Hepatic stellate cell (primary cell): ENCODE results near the gene CD59.
"Not testable (repeated sequence)": the region's sequence is repeated elsewhere in the genome, so short reads cannot be mapped to it uniquely, and the experiment has no call there.

Experiments used
- DNase-seq: peaks from one replicate; pipeline ENCODE4 v3.0.0; 2011; ENCODE audit warnings: low spot score

Gene CD59

DNA sequence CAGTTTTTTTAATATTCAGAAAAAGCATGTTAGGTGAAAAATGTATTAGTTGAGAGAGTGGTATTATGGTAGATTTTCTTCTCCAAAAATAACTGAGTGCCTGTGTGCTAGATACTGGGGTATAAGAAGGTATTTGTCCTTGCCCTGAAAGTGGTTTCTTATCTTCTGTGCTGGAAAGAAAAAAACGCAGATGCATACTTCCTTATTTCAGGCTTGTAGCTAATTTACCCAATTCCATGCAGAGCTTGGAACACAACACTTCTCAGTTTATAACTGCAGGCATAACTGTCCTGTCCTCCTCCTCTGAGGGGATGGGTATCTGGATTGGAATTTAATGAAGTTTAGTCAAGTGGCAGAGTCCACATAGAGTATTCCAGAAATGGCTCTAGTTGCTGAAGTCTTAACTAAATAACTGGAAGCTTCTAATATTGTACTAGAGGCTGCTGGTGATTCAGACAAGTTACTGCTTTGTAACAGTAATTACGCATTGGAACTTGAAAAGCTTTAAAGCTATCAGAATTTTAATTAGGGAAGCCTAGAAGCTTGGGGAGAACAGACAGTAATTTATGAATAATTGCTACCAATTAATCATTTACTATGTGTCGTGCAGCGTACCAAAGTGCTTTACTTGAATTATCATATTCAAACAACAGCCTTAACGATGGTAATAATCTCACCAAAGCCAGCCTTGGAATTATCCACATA lies 22.9 kb downstream of the CD59 start:
- no peak for DNase-seq

DNA sequence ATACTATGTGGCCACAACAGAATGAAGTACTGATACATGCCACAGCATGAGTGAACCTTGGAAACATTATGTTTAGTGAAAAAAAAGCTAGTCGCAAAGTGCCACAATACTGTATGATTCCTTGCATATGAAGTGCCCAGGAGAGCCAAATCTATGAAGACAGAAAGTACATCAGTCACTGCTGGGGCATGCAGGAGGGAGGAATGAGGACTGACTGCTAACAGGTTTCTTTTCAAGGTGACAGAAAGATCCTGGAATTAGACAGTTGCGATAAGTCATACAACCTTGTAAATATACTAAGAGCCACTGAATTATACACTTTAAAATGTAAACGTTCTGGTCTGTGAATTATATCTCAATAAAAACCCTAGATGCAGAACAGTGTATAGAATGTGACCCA lies 23.8 kb downstream of the CD59 start:
- no peak for DNase-seq

DNA sequence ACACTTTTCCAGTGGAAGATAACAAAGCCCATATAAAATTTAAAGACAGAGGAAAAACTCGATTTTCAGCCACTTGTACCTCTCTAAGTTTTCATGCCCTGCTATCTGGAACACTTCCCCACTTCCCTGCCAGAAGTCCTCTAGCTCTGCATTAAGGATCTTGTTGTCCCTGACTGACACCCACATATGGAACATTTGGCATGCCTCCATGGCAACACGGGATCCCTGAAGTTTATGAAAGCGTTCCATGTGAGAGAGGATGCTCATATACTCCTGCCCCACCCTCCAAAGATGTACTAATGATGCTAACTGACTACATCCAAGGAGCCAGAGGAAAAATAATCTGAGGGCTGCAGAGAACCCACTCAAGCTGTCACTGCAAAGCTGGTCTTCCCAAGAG lies 26.8 kb downstream of the CD59 start:
- DNase-seq: no peak

DNA sequence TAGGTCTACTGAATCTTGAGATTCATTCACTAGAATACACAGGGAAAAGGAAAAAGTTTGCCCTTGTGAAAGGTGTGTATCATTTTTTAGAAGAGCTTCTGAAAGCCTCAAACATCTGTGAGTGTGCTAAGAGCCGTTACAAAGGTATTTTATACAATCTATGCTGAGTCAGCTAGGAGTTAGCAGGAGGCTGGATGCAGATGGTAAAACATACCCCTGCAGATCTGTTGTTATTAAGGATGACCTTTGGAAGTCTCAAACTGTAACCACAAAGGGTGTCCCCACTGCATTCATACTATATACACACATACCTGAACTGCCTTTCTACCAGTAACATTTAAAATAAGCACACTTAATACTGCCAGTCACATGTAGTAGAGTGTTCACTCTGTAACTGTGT lies 27.2 kb downstream of the CD59 start:
- DNase-seq: no peak

DNA sequence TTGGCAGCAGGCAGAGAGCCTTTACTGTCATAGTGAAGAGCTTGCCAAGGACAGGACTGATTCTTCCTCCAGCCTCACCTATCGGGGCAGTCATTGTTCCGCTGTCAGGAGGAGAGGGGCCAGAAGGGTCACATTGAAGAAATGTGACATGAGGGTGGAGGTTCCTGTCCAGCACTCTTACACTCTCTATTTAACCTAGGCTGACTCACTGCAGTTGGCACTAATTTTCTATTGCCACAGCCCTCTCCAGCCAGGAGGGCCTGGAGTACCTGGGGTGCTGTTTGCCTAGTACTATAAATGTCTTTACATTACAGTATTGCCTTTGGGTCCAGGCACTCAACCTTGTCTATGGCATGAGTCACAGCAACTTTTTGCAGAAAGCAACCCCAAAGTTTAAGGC lies 28.4 kb downstream of the CD59 start:
- not testable (repeated sequence) for DNase-seq

DNA sequence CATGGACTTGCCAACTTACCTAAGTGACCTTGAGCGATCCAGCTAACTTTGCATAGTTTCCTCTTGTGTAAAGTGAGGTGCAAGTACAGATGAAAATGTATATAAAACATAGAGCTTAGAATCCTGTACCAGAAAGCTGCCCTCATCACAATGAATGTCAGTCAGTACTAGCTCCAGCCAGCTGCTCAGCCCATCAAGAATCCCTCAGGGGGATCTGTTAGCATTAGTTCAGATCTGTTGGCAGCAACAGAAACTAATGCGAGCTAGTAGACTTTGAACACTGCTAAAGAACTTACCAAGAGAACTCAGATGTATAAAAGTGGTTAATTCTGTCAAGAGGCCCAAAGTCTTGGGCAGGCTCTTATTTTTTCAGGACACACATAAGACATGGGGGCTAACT lies 29.3 kb downstream of the CD59 start:
- DNase-seq: no peak

DNA sequence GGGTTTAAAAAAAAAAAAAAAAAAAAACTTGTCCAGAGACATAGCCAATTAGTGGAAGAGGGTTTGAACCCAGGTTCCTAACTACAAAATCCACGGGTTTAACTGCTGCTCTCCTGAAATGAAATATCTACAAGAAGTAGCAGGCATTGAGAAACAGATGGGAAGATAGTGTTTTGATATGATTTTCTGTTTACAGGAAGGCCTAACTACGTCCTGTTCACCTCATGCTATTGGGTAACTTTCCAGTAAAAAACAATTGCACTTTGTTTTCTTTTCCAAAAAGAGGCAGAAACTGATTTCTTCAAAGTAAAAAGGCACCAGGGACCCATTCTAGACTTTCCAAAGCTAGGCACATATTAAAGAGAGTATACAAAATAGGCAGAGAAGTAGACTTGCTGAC lies 29.7 kb downstream of the CD59 start:
- no peak for DNase-seq

DNA sequence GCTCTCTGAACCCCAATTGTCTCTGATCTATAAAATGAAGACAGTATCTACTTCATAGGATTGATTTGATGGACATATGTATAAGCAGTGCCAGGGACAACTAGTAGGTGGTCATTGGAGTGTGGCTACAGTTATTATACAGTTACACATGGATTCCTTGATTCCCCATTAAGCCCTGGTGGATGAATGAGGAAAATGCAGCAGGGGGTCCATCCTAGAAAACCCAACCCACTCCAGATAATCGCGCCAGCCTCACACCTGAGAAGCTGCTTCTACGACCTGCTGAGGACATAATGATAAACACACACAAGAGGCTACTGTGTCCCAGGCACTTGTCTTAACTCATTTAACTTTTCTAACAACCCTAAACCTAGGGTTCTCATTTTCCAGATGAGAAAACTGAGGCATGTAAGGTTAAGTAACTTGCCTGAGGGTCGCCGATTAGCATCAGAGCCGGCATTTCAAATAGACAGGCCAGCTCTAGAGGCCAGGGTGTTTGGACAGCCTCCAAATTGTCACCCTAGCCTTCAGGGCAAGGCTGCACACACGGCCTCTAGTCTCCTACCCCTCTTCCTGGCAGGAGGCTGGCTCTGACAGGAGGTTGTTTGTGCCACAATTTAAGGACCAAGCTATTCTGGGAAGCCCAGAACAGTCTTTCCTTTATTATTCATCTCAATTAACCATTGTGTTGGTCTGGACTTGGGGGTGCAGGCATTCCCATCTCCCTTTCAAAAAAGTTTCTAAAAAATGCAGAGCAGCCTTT lies 31.8 kb downstream of the CD59 start:
- no peak for DNase-seq

DNA sequence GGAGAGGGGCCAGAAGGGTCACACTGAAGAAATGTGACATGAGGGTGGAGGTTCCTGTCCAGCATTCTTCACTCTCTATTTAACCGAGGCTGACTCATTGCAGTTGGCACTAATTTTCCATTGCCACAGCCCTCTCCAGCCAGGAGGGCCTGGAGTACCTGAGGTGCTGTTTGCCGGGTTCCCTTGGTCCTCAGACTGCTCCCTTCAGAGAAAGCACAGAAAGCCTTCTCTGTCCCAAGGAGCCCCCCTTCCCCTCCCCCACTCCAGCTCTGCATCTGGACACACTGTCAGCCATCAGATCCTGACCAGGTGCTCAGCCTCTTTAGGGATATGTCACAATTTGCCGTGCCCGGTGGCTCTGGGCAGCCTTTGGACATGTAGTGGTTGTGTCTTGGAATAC lies 32.4 kb downstream of the CD59 start:
- no peak for DNase-seq

DNA sequence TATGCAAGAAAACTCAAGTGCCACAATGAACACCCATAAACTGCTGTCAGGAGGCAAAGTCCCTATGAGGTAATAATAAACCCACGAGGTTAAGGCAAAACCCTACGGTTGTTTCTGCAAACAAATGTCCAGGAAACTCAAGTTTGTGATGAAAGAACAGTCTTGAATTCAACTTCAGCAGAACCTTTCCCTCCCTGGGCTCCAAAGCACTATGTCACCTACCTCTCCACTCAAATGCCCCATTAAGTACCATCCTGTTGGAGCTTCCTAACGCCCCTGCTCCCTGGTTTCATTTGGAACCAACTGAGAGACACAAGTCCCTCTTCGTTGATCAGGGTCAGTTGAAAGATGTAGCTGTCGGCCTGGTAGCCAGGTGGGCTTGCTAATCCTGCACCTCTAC lies 33.0 kb downstream of the CD59 start:
- no peak for DNase-seq

DNA sequence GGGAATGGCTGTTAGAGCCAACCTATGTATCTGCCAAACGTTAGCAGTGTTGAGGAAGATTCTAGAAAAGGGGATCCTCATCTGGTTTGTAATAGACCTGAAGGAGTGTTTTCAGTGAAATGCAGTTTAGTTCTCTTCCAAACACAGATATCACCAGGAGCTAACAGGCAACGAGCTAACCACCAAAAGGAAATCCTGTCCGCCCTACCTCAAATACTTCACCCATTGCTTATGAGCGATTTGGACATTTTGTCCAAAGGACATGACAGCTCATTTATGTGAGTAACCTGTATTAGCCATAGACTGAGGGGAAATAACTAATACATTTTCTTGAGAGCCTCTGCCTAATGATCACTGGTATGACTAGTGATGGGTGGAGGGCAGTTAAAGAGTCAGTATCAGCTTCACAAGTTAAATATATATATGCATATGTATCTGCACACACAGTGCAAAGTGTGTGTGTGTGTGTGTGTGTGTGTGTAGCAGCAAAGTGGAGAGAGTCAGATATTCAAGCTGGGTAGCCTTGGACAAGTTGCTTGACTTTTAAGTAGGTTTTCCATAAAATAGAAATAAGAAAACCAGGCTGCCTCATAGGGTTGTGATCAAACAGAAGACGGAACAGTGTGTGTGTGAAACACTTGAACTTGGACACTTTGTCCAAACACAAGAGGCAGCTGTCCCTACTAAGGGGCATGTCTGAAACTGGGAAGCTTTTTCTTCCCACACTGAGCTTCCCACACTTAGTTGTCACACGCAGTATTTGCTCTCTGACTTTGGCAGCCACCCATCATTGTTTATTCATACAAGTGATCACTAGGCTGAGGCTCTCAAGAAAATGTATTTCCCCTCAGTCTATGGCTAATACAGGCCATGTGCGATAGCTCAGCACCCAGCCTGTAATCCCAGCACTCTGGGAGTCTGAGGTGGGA lies 34.7 kb downstream of the CD59 start:
- DNase-seq: no peak

DNA sequence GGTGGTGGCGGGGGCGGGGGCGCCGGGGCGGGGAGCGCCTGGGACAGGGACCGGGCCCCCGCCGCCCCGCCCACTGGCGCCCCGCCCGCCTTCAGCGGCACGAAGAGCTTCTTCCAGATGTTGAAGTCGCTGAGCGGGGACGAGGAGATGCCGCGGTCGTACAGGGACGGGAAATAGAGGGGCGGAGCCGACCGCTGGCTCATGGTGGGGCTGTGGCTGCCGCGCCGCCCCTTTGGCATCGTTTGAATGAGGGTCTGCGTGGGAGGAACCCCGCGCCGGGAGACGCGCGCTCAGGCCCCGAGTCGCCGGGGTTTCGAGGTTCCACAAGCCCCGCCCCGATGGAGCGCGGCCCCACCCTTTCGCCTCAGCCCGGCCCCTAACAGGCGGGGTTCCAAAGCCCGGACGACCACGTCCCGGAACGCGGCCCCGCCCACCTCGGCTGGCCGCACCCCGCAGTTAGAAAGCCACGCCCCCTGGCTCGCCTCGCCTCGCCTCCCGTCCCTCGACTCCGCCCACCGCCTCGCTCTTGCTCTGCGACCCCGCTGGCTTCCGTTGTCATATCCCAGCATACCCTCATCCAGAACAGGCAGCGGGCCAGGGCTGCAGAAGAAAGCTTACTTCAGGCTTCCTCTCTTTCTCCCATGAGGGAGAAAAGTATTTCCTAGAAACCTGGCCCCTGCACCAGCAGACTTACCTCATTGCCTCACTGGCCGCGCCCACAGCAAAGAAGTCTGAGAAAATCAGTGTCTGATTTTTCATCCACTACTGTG lies 35.5 kb downstream of the CD59 start, which contains the start of gene C11orf91:
C11orf91 (minus strand) TSS at position 325 of the 770 bp plus-strand sequence; CDS start at position 239, 86 bp downstream.
- DNase-seq: peak; percentile 73

DNA sequence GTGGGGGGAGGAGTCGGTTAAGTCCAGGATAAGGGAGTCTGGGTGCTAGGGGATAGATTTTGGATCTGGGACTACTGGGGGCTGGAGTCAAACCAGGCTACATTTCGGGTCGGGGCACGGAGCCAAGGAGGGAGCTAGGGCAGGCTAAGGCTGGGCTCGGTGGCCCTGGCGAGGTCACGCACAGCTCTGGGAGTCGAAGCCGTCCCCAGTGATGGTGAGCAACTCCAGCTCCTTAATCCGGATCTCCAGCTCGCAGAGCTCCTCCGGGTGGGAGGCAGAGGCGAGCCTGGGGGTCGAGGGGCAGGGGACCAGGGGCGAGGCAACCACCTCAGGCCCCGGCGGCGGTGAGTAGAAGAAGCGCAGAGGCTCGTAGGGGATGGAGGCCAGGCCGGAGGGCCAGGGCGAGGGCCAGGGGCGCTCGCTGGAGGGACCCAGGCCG lies 36.1 kb downstream of the CD59 start:
- no peak for DNase-seq

DNA sequence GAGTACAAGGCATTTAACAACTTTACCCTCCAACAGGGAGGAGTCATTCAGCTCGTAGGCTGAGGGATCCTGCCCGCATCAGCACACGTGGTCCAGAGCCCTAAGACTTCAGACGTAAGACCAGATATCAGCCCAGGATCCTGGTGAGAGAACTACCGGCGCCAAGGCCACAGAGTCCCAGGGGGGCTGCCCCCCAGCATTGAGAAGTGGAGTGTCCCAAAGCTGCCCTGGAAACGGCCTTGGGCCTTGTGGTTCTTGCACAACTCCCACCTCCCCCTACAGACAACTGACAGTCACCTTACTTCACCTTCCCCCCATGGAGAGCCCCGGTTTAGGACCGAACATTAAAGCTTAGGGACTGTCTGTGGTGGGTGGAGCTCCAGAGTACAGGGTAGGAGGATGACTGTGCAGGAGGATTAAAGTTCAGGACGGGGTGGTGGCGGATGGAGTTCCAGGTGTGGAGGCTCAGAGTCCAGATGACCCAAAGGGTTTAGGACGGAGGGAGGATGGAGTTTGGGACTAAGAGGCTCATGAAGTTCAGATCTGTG lies 36.6 kb downstream of the CD59 start:
- DNase-seq: no peak

DNA sequence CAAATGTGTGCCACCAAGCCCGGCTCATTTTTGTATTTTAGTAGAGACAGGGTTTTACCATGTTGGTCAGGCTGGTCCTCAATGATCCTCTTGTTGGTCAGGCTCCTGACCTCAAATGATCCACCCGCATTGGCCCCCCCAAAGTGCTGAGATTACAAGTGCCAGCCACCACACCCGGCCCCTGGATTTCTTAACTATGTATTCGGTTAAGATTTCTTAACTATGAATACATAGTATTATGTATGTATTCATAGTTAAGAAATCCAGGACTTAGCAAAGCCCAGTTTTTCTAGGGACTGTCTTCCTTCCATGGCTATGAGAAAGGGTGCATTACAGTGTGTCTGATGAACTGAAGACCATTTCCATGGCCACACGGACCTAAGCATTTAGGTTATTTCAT lies 37.3 kb downstream of the CD59 start:
- no peak for DNase-seq

DNA sequence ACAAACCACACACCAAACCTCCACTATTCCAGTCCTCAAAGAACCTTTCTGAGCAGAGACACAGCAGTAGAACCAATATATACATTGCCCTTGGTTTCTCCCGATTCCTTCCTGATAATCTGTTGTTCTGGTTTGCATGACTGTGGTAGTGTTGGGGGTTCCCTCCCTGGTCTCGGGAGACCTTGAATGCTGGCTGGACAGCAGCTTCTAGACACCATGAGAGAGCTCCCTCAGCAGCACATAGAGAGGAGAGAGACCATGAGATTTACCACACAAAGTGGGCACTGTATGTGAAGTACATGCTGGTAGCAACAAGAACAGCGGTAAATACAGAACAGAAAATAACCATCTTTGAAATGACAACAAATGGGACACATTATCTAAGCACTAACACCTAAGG lies 38.2 kb downstream of the CD59 start:
- no peak for DNase-seq

DNA sequence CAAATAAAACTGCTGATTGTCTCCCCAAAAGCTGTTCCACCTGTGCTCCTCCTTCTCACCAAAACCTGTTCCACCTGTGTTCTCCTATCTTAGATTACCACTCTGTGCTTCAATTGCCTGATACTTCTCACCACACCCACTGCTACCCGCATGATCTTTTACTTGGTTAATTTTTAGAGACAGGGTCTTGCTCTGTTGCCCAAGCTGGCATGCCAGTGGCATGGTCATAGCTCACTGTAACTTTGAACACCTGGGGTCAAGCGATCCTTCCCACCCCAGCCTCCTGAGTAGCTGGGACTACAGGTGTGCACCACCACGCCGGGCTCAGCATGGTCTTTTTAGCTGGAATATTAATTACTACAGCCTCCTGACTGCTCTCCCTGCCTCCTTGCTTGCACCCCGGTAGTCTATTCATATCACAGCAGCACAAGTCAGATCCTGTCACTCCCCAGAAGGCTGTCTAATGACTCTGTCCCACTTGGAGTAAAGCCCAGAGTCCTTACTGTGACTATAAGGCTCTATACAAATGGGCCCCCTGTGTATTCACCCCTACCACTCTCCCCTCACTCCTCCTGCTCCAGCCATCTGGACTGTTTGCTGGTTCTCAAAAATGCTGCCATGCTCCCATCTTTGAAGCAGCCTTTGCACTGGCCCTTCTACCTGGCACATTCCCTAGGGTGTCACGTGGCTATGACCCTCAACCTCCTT lies 39.1 kb downstream of the CD59 start:
- DNase-seq: no peak

DNA sequence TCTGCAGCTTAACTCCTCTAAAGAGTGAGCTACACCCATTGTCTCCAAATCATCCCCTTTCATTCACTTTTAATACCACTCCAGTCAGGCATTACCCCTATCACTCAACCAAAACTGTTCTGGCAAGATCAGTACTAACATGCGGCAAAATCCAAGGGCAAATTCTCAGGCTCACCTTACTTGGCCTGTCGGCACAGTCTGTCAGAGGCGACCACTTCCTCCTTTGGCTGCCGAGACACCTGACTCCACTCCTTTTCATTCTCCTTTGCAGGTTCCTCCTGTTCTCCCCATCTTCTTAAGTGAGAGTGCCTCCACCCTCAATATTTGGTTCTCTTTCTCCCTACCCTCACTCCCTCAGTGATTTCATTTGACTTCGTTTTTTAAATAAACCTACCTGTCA lies 39.8 kb downstream of the CD59 start:
- no peak for DNase-seq

DNA sequence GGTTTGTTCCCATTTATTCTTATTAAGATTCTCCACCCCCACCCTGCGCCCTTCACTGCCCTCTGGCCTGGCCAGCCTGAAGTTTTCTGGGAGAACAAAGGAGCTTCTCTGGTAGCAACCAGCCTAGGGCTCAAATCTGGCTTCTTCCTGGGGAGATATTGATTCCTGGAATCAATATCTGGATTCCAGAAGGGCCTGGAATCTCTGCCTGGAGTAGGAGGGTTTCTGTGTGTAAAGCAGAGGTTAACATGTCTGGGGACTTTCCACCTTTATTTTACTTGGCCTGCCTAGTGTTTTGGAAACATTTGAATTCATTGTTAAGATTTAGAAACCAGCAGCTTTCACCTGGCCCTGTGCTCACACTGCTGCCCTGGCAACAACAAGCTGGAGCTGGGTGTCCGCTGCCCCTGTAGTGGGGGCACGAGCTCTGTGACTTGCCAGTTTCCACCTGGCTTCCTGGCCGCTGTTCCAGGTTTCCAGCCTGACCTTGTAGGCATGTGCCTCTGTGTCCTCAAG lies 41.1 kb downstream of the CD59 start:
- DNase-seq: no peak

DNA sequence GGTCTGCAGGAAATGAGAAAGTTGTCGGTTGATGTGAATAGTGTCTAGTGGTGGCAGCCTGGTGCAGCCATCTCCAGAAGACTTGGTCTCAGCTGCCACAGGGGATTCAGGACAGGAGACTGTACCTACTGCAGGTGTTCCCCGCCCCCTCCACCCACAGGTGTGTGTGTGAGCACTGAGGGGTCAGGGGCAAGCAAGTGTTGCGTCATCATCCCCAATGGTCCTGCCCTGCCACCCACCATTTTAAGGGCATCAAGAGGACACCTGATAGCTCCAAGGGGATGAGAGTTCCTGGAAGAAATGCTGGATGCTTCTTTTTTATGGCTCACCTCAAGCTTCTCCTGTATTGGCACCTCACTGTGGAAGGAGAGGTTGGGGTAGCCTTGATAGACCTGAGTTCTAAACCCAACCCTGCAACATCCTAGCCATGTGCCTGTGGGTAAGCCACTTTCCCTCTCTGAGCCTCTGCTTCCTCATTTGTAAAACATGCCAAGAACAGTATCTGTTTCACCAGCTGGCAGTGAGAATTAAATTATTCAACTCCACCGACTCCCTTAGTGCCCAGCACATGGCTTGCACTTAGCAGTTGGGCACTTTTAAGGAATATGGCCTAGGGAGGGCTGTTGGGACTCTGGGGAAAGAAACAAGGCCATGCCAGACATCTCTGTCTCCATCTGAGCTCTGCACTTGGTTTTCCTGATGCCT lies 41.7 kb downstream of the CD59 start:
- DNase-seq: no peak
